HG03378 (cell line): Measurements from ENCODE around the gene TDG.

Experiments
- ATAC-seq: cut with Tn5 transposase; IDR thresholded peaks from one replicate; pipeline ENCODE4 v1.9.1; 2021; ENCODE audit warnings: mild to moderate bottlenecking, moderate library complexity; ENCODE audit not compliant: unreplicated experiment

Gene TDG

DNA sequence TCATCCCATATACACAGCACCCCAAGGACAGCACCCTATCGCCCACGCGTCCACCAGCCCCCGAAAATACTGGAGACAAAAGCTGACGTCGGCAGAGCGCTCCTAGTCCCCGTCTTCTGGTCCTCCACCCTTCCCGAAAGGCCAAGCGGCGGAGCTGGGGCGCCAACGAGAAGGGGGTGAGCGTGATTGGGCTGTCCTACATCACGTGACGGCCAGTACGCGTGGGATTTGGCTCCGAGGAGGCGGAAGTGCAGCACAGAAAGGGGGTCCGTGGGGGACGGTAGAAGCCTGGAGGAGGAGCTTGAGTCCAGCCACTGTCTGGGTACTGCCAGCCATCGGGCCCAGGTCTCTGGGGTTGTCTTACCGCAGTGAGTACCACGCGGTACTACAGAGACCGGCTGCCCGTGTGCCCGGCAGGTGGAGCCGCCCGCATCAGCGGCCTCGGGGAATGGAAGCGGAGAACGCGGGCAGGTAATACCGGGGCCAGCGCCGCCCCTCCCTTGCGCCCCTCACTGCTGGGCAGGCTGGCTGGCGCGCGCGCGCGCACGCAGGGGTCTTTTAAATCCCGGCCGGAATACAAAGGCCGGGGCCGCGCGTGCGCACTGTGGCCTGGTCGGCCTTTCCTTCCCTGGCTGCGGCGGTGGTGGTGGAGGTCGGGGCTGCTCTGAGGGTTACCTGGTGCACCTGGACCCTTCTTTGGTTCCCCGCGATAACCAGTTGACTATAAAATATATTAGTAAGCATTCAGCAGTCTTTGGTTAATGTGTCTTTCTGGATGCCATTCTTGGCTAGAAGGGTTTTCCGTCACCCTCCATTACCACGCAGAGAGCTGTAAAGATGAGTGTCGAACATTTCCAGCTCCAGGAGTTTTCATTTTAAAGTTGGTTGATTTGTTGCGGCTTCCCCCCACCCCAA is at the start of gene TDG:
Gene TDG (plus strand): TSS at position 283 of the 915 bp plus-strand sequence. CDS start 166 bp downstream, at position 449.
- ATAC-seq = peak; percentile 82

DNA sequence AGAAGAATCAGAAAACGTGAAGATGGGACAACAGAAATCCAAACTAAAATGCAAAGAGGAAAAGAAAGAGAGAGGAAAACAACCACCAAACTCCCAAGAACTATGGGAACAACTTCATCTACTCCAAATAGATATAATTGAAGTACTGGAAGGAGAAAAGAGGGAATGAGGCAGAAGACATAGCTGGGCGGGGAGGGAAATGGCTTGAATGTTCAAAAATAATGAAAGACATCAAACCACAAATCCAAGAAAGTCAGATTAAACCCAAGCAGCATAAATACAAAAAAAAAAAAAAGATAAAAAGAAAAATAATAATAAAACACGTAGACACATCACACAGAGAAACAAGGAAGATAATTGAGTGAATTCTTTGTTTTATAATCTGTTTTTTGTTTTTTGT is 47.8 kb upstream of the TDG start:
- ATAC-seq = no peak

GRCh38 chr12:103924761-103925641 is 40.7 kb upstream of the TDG start:
- ATAC-seq = peak; percentile 46

- peak; percentile 16 for ATAC-seq
These were observed 37.0 kb upstream of the TDG start for GRCh38 chr12:103928682-103929045.

GRCh38 chr12:103929046-103929783 is 36.5 kb upstream of the TDG start:
- peak; percentile 23 for ATAC-seq

- no peak for ATAC-seq
These were observed 36.0 kb upstream of the TDG start for GRCh38 chr12:103929784-103930033.

- peak; percentile 68 for ATAC-seq
These were observed 35.5 kb upstream of the TDG start, which contains the start of gene HSP90B1 for GRCh38 chr12:103930034-103930786. HSP90B1 (plus strand) TSS chr12:103930410; CDS start chr12:103930516, 106 bp downstream.

DNA sequence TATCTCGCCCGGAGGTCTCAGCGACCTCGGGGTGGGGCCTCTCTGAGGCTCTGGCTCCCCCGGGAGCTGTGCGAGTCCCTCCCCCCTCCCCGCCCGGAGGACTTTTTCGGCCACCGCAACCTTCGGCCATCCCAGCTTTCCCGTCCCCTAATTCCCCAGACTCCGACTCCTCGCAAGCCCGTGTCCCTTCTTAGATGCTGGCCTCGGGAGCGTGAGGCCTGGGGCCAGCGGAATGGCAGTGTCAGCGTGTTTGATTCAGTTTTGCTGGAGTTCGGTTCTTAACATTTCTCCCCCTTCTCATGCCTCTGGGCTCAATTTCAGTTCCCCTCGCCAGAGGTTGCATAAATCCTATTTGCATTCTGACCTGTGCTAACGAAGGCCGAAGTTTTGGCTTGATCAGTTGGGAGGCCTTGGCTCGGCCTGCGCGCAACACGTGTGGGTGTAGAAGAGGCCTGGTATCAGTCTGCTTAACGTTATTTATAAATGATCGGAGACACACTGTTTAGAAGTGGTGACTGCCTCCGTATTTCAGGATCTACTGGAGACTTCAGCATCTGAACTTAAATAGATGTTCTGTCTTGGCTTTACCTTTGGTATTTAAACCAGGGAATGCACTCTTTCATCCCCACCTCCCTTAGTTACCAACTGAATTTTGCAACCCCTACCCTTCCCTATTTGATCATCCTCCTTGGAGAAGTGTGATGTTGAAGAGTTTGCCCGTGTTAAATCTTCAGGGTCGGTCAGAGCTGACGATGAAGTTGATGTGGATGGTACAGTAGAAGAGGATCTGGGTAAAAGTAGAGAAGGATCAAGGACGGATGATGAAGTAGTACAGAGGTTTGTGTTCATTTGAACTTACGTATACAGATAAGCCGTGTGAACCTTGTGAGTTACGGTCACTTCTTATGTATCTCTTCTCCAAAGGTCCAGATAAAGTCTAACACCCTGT is 34.6 kb upstream of the TDG start:
- no peak for ATAC-seq

GRCh38 chr12:103933237-103933636 is 32.4 kb upstream of the TDG start:
- ATAC-seq = no peak

DNA sequence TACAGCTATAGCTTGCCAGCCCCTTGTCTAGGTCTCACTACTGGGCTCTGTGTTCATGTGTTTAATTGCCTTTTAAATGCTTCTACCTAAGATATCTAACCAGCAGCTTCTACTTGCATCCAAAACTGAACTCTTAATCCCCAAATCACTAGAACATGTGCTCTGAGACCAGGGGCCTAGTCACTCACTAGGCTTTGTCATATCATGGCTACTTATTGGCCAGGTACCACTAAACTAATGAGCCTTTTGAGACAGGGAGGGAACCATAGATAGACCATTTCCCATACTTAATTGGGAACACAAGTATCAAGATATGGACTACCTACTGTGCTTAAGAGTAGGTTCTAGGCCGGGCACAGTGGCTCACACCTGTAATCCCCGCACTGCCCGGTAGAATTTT is 29.0 kb upstream of the TDG start:
- ATAC-seq = no peak

DNA sequence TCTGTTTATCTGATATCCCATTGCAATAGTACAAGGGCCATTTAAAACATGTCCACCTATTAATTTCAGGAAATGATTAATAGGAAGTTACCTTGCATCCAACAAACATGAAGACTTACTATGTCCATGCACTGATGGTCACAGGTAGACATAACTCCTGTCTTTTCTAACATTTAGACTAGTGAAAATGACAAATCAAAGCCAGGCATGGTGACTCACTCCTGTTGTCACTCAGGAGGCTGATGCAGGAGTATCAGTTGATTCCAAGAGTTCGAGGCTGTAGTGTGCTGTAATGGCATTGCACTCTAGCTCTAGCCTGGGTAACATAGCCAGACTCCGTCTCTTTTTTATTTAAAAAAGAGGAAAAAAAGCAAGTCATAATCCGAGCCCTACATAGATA is 20.7 kb upstream of the TDG start:
- ATAC-seq = no peak

DNA sequence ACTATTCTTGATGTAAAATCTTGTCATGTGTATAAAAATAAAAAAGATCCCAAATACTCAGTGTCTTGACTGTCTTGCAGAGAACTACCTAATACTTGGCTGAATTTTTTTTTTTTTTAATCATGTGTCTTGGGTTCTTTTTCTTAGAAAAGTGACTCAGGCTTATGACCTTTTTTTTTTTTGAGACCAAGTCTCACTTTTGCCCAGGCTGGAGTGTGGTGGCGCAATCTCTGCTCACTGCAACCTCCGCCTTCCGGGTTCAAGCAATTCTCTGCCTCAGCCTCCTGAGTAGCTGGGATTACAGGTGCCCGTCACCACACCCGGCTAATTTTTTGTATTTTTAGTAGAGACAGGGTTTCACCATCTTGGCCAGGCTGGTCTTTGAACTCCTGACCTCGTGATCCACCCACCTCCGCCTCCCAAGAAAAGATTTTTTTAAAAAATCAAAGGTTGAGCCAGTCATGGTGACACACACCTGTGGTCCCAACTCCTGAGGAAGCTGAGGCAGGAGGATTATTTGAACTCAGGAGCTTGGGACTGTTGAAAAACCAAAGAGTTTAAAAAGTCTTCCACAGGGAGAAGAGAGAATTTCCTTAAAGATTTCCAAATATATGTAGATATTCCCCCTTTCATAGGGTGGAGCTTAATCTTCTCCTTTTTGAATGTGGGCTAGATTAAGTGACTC is 17.7 kb upstream of the TDG start:
- ATAC-seq = no peak

DNA sequence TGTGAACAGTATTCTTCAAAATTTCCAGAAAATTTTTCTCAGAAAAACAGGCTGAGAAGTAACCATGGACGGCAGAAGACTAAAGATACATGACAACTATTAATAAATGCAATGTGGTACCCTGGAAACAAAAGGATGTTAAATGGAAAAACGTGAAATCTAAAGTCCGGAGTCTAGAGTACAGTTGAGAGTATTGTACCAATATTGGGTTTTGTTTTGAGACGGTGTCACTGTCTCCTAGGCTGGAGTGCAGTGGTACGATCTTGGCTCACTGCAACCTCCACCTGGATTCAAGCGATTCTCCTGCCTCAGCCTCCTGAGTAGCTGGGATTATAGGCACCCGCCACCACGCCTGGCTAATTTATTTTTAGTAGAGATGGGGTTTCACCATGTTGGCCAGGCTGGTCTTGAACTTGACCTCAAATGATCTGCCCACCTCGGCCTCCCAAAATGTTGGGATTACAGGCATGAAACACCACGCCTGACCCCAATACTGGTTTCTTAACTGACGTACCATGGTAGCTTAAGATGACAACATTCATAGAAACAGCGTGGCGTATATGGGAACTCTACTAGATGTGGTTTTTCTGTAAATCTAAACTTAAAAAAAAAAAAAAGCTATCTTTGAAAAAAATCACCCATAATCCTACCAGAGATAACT is 16.8 kb upstream of the TDG start:
- no peak for ATAC-seq

DNA sequence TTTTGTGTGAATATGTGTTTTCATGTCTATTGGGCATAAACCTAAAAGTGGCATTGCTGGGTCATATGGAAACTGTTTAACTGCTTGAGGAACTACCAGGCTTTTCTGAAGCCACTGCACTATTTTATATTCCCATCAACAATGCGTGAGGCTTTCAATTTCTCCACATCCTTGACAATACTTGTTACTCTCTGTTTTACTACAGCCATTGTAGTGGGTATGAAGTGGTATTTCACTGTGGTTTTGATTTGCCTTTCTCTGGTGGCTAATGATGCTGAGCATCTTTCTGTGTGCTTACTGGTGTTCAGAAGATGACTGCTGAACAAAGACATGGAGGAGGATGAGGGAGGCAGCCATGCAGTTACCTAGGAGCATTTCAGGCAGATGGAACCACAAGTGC is 13.2 kb upstream of the TDG start:
- ATAC-seq = no peak

DNA sequence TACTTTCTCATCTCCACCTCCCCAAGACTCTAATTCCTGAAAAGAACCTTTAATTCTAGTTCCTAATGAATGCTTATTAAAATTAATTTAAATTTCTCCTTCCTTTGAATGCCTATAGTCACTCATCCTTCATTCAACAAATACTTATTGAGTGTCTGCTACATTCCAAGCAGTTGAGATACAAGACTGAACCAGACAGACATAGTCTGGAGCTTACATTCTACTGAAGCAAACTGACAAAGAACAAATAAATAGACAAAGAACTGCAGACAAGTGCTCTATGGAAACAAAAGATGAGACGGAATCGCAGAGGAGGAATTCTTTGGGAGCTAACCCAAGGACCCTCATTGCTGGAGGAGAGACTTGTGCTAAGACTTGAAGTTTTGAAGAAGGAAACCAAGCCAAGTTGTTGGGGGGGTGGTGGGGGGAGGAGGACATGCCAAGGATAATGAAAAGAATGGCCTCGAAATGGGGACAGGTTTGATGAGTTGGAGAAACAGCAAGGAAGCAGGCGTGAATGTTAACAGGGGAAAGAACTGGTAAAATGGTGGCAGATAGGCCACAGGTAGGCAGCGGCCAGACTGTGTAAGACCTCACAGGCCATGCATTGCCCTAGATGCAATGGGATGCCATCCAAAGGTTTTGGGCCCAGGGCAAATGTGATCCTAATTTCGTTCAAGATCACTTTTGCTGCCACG is 9.7 kb upstream of the TDG start:
- no peak for ATAC-seq

- ATAC-seq = peak; percentile 8
These were observed 9.1 kb upstream of the TDG start for GRCh38 chr12:103956509-103957027.

DNA sequence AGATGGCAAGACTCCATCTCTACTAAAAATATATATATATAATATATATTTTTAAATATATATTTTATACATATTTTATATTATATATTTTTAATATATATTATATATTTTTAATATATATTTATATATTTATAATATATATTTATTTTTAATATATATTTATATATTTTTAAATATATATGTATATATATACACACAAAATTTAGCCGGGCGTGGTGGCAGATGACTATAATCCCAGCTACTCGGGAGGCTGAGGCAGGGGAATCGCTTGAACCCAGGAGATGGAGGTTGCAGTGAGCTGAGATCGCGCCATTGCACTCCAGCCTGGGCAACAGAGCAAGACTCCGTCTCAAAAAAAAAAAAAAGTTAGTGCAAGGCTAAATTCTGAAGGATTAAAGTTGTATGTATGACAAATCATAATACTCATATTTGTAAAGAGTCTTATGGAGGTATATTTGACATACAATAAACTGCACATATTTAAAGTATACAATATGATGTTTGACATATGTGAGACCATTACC is 7.7 kb upstream of the TDG start:
- no peak for ATAC-seq
